ENCODE measurements around the gene CCT8L2.
"Not testable (repeated sequence)": the region's sequence is repeated elsewhere in the genome, so short reads cannot be mapped to it uniquely, and the experiment has no call there.

- TF ChIP-seq POLR2A, TAF1, POLR2AphosphoS5 (IDR thresholded peaks at IDR 0.05; ENCODE audit: low read depth, low read length): not testable (repeated sequence)
Observed at GRCh38 chr22:16617516-16617915, 24.9 kb upstream of the CCT8L2 start.

Data from GM12891 (cell line).